Measurements from ENCODE around the gene SLAMF9. TPM values are rescaled to one million over a fixed set of nuclear protein-coding genes. Genes with fewer than 3 reads are reported as not detected.

SLAMF9 gene
- total RNA-seq, 1 experiment from 2014 or later = not detected

DNA sequence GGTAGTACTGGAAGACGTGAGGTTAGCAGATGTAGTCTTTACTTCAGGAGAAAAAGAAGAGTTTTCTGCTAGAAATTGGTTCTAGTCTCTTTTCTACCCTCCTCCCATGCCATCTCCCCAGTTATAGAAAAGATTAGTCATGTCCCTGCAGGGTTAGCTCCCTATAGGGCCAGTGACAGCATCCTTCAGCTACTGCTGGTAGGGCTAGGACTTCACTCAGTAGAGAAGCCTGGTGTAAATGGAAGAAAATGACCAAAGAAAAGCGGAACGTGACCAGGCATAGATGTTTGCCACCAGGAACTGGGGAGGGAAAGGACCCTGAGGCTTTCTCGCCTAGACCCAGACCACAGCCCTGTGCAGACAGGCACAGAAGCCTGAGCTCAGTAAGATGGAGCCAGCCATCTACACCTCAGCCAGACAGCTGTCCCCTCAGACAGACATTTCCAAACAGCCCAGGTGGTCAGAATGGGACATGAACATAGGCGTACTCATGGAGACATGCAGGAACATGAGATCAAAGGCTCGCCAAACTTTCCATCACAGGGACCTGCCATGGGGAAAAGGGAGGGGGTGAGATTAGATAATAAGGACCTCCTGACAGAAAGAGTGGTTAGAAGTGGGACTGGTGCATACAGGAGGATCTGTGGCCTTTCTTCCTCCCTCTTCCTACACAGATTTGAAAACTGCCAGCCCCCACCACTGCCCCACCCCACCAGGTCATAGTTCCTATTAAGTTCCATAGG, 23.5 kb upstream of the SLAMF9 start:
- no peak for DNase-seq (ENCODE audit: low spot score)

DNA sequence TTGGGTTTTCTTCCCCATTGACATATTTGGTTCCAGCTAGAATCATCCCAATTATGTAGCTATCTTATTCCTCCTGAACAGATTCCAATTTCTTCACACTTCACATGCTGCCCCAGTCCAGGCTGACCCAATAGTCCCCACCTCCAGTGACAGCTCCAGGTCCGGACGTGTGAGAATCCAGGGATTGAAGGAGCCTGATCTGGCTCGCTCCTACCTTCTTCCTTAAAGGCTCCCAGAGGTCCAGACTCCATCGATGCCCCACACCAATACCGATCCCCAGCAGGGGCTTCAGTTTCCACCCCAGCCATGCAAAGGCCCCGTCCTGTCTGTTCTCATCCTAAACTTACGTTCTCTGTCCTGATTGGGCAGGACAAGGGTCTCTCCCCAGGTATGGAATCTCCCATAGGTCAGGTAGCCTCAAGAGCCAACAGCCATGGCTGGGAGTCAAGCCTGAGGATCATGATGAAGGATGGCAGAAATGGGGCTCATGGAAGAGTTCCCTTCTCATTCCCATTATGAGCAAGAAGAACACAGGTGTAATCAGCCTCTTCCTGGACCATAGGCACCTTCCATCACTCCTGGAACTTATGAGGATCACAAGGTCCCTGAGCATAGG, 20.4 kb upstream of the SLAMF9 start:
- no peak for DNase-seq (ENCODE audit: low spot score)

DNA sequence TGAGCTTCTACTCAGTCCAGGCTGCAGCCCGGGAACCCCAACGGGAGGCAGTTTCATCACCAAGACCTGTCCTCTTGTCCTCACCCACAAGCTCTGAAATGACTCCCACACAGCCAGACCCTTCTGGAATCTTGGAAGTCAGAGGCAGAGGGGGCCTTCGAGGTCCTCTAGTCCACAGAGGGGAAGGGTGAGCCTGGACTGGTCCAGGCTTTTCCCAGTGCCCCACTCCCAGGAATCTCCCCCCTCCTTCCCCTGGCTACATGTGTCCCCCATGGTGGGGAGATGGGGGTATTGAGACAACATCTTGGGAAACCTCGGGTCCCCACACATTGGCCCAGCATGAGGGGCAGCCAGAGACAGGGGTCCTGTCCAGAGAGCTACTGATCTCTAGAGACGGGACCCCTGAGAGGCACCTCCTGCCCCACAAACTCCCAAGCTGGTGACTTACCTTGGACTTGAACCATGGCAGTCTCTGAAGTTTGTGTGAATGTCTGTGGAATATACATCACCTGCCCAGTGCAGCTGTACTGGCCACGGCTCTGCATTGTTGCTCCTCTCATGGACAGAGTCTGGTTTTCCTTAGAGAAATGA, 19.4 kb upstream of the SLAMF9 start:
- DNase-seq (ENCODE audit: low spot score) = no peak

- no peak for DNase-seq (ENCODE audit: low spot score)
These were observed 18.6 kb upstream of the SLAMF9 start for GRCh38 chr1:159972443-159973205.

DNA sequence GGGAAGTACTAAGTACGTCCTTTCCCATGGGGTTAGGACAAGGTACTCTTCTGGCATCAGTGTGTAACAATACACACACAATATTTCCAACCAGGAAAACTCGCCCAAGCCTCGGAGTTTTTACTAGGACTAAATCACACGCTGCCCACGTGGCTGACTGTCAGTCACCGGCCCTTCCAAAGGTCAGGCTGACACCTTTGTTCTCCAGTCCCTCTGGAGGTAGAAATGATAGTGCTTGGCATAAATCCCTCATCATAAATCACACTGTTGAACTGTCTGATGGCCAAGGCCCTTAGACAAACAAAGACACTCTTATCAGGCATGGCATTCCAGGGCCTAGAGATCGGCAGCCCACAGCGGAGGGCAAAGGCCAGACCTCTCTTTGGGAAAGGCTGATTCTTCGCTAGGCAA, 16.9 kb upstream of the SLAMF9 start:
- DNase-seq (ENCODE audit: low spot score) = no peak

GRCh38 chr1:159968901-159969300, 14.9 kb upstream of the SLAMF9 start:
- DNase-seq (ENCODE audit: low spot score) = no peak

GRCh38 chr1:159965263-159965662, 11.2 kb upstream of the SLAMF9 start:
- DNase-seq (ENCODE audit: low spot score) = no peak

GRCh38 chr1:159964144-159964543, 10.1 kb upstream of the SLAMF9 start:
- no peak for DNase-seq (ENCODE audit: low spot score)

- no peak for DNase-seq (ENCODE audit: low spot score)
These were observed 8.1 kb upstream of the SLAMF9 start for GRCh38 chr1:159962176-159962575.

- DNase-seq (ENCODE audit: low spot score) = no peak
These were observed 7.6 kb upstream of the SLAMF9 start for GRCh38 chr1:159961636-159962035.

- DNase-seq (ENCODE audit: low spot score) = peak; percentile 60
These were observed 6.8 kb upstream of the SLAMF9 start for GRCh38 chr1:159960721-159961381.

DNA sequence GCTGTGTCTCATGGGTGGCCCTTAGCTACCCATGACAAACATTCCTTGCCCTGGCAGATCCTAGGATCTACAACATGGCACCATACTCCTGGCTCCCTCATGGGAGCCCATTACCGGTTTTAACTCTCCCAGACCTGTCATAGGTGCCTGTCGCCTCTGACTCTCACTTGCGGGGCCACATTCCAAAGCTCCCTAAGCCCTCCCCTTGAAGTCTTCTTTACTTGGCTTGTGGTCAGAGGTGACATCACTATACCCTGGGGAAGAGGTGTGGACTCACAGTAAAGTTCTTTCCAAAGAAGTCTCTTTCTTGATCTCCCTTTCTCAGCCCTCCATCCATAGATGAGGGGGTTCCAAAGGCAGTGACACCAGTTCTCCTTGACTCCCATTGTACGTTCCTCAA, 5.4 kb upstream of the SLAMF9 start:
- DNase-seq (ENCODE audit: low spot score) = peak; percentile 17

DNA sequence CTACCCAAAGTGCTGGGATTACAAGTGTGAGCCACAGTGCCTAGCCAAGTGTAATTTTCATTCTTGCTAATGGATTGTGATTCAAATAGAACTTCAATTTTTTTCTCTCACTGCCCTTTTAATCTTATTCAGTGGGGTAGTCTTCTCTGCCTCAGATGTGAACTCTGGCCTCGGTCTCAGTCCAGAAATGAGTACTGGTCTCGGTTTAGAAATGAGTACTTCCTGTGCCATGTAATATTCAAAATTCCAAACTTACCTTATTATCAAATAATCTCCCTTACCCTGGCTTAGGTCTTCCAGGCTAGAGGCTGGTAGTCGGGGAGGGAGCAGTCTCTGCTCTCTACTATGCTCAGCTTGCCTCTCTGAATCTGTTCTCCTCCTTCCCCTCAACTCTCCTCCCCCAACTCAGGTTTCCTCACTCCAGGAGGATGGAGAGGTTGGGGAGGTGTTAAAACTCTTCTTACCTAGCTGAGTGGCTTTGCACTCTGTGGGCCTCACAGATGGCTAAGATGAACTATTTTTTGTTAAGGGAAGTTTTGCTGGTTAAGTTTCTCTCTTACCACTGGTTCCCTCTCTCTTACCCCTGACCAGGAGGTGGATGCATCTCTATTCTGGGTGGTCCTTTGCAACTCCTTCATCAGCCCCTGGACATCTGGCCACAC, 4.8 kb upstream of the SLAMF9 start:
- DNase-seq (ENCODE audit: low spot score) = no peak

DNA sequence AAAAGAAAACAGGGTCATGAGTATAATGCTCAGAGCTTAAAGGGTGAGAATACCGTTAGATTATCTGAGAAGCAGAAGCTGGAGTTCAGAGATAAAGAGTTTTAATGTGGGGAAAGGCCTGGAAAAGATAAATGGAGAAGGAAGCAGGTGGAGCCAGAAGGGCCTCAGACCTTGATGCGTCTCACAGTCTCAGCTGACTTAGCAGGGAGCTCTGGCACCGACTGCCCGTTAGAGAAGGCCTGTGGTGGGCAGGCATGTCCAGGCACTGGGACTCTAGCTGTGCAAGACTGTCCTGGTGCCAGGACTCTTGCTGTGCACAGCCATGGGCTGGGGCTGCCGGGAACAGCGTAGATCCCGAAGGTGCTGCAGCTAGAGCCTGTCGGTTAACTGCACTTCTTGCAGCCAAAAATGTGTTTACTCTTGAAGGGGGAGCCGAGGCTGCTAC, 3.8 kb upstream of the SLAMF9 start:
- no peak for DNase-seq (ENCODE audit: low spot score)

DNA sequence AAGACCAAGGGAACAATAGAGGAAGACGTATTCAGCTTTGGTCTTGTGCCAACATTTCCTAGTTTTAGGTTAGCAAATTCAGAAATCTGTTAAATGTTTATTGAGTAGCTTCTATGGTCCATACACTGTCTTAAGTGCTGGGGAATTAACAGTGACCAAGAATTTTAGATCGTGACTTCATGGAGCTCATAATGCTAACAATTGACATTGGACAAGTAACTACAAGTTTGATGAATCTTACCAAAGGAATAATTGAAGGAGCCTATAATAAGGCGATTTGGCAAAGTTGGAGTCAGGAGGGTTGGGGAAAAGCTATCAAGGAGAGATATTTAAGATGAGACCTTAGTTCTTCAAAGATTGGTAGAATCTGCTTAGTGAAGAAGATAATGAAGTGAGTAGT, 1.4 kb upstream of the SLAMF9 start:
- DNase-seq (ENCODE audit: low spot score) = no peak

- DNase-seq (ENCODE audit: low spot score) = no peak
These were observed 1.1 kb downstream of the SLAMF9 start for GRCh38 chr1:159952932-159953331.

- DNase-seq (ENCODE audit: low spot score) = no peak
These were observed 2.5 kb downstream of the SLAMF9 start for GRCh38 chr1:159951551-159951950.

GRCh38 chr1:159951016-159951415, 3.0 kb downstream of the SLAMF9 start:
- DNase-seq (ENCODE audit: low spot score) = no peak

GRCh38 chr1:159949981-159950381, 4.1 kb downstream of the SLAMF9 start:
- no peak for DNase-seq (ENCODE audit: low spot score)

- DNase-seq (ENCODE audit: low spot score) = no peak
These were observed 4.9 kb downstream of the SLAMF9 start for GRCh38 chr1:159949123-159949522.

- DNase-seq (ENCODE audit: low spot score) = no peak
These were observed 6.1 kb downstream of the SLAMF9 start for GRCh38 chr1:159947942-159948341.
